Fibroblast of skin of back (primary cell): ENCODE measurements around the gene PDLIM1.

ENCODE experiments used
- DNase-seq: peaks from one replicate; pipeline ENCODE4 v3.0.0-alpha.2; 2013

The PDLIM1 gene

GRCh38 chr10:95314192-95314918, 23.6 kb upstream of the PDLIM1 start:
- no peak for DNase-seq

DNA sequence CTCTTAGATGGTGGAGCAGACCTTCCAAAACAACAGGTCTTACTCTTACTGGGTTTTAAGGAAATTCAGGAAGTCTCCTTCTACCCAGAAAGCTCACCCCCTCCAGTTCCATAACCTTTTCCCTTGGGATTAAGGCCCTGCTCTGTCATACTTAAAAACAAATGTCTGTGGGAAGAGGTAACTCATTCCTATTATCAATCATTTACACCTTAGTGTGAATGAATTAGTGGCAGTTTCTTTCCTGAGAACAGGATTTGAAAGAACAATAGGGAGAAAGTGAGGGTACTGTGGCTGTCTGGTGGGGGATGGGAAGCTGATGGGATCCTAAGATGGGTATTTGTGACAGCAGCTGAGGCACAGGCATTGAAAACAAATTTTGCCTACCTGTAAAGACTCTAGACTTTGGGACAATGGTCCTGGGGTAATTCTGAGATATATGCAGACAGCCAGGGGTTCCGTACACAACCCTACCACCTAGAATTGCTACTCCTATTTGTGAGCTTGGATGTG, 22.2 kb upstream of the PDLIM1 start:
- no peak for DNase-seq

DNA sequence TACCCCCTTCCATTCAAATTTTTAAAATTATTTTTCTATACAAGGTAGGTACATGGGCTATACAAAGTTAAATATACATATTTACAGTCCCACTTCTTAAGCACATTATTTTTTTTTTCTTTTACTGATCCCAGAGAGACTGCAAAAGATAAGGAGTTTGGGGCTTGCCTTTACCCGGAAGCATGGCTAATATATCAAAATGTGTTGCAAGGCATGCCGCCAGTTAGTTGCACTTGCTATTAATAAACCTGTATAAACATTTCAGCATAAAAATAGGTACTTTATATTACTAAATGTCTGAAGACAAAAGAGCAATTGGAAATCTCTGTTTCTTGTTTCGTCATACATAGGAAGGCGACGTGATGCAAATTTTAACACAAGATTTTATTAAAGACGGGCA, 21.5 kb upstream of the PDLIM1 start:
- DNase-seq: no peak

DNA sequence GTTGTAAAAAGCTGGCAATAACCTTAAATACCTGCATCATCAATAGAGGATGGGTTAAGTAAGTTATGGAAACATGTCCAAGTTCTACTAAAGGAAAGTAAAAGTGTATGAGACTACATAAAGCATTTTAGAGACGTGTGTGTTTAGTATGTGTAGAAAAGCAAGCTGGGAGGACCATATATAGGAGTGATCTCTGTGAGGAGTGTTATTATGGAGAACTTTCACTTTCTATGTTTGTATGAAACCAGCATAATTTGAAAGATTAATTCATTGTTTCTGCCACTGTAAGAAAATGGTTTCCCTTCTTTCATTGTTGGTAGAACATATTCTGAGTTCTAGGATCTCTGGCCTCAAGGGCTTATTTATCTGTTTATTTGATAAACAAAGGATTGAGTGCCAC, 19.2 kb upstream of the PDLIM1 start:
- DNase-seq: no peak

- peak; percentile 98 for DNase-seq
Observed at GRCh38 chr10:95308389-95309302, 17.8 kb upstream of the PDLIM1 start.

DNA sequence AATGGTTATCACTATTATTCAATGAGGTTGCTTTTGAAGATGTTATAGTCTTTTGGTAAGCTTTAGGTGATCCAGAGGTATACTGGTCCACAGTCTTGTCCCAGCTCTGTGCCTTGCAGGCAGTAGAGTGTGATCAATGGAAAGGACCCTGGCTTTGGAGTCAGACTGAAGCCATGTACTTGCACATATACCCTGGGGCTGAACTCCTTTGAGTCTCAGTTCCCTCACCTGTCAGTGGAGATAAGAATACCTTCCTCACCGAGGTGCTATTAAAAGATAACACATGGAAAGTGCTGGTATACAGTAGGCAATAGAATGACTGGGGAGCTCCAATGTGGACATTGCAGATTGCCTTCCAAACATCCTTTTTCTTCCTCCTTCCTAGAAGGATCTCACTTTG, 16.0 kb upstream of the PDLIM1 start:
- no peak for DNase-seq

DNA sequence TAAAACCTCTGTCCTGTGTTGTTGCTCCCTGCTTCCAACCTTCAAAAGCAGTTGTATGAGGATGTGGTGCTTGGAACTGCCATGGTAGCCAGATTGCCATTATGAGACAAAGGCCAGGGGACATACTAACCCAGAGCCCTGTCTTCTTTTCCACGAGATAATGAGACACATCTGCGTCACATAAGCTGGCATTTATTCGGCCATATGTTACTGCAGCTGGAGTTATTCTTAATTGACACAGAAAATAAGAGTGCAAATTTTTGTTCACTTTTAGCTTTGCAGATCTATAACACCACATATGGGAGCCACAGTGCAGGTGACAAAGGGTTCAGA, 15.5 kb upstream of the PDLIM1 start:
- no peak for DNase-seq

DNA sequence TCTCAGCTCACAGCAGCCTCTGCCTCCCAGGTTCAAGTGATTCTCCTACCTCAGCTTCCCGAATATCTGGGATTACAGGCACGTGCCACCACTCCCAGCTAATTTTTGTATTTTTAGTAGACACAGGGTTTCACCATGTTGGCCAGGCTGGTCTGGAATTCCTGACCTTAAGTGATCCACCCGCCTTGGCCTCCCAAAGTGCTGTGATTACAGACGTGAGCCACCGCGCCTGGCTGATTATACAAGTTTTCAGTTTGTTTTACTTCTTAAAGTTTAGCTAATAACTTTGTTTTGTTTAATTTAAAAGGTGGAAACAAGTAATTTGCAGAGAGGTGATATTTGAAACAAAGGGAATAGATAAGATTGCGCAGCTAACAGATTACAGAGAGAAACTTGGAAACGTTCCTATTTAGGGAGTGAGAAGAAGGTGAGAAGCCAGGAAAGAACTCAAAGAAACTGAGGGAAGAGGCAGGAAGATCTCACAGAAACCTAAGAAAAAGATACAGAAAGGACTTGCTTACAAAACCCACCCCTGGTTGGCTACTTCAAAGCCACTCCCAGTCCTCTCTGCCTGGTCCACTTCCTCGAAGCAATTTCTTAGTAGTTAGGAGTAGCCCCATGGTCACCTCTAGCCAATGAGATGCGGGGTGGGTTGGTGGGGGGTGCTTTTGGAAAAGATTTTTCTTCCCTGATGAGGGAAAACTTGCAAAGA, 15.0 kb upstream of the PDLIM1 start:
- DNase-seq: no peak

- DNase-seq: no peak
Observed at GRCh38 chr10:95304976-95305375, 14.2 kb upstream of the PDLIM1 start.

DNA sequence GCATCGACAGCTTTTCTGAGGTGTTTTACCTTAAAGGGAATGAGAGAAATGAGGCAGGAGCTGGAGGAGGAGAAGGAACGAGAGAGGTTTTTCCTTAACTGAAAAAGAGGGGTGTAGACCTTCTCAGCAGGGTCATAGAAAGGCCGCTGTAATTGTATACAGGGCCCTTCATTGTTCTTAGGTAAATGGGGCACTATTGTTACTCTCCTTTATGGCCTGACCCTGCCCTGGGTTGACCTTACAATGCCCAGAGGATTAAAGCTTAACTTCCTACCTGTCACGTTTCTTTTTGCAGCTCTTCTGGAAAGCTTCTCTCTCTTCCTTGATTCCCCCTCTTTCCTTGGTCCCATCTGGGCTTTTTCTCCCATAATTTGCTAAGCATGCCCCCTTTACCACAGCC, 13.7 kb upstream of the PDLIM1 start:
- no peak for DNase-seq

GRCh38 chr10:95303950-95304349, 13.1 kb upstream of the PDLIM1 start:
- no peak for DNase-seq

GRCh38 chr10:95303535-95303934, 12.7 kb upstream of the PDLIM1 start:
- DNase-seq: no peak

DNA sequence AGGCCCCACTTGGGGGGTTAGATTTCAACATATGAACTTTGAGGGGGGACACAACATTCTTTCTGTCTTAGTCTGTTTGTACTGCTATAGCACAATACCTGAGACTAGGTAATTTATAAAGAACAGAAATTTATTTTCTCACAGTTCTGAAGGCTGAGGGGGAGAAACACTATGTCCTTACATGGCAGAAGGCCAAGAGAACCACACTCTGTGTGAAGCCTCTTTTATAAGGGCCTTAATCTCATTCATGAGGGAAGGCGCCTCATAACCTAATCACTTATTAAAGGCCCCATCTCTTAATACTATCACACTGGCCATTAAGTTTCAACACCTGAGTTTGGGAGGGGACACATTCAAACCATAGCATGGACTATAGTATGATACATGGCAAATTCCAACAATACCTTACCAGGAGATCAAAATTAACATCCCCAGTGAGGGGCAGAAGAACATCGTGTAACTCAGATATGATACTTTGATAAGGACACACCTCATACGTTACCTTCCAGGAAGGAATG, 9.3 kb upstream of the PDLIM1 start:
- no peak for DNase-seq

DNA sequence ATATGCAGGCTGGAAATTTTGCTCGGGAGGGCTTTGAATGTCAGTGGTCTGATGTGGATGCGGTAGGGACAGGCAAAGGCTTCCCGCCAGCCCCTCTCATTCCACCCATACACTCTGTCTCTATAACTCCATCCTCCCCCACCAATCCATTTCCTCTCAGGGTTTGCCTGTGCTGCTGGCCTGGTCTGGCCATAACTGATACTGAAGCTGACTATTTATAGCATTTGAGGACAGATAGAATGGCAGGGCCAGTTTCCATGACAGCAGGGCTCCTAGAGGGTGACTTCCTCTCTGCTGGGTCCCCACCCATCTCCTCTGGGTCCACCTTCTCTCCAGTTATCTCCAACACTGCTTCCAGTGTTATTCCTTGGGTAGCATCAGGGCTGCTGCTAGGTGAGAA, 6.6 kb upstream of the PDLIM1 start:
- DNase-seq: no peak

- DNase-seq: no peak
Observed at GRCh38 chr10:95296764-95297163, 6.0 kb upstream of the PDLIM1 start.

DNA sequence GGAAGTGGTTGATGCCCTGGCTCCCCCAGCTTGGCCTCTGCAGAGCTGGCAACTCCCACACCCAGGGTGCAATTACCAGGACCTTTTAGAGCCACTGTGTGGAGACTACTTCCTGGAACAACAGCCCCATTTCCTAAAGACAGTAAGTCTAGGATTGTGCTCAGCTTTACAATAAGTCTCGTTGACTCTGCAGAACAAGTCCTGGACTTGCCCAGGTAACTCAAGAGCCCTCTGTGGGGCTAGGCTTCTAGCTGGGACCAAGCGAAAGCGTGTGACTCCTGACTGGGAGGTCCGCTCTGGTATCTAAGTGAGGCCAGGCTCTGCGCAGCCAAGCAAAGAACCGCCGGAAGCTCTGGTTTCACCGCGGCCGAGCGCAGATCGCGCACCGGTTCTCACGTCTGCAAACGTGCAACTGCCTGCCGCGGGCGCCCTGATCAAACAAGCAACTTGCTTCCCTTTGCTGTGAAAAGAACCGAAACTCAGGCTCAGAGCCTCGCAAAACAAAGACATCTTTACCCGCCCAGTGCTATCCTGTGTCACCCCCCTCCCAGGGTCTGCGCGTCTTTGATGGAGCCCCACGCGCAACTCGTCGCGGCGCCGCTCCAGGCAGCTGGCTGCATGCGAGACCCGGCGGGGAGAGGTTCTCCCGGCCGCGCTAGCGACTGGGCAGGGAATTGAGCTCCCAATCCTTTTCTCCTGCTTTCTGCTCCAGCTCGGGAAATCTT, 4.4 kb upstream of the PDLIM1 start:
- peak; percentile 44 for DNase-seq

DNA sequence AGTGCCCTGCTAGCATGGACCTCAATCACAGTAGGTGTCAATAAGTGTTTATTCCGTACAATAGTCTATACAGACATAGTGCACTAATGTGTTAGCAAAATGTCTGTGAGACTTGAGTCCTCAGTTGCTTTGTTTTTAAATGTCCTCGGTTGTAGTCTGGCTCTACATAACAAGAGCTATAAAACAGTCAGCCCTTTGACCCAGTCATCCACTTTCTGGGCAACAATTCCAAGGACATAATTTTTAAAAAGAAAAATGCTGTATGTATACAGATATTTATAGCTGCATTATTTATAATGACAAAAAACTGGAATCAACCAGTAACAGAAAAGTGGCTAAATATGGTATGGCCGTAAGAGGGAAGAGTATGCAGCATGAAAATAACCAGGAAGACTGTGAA, 2.8 kb upstream of the PDLIM1 start:
- DNase-seq: no peak

DNA sequence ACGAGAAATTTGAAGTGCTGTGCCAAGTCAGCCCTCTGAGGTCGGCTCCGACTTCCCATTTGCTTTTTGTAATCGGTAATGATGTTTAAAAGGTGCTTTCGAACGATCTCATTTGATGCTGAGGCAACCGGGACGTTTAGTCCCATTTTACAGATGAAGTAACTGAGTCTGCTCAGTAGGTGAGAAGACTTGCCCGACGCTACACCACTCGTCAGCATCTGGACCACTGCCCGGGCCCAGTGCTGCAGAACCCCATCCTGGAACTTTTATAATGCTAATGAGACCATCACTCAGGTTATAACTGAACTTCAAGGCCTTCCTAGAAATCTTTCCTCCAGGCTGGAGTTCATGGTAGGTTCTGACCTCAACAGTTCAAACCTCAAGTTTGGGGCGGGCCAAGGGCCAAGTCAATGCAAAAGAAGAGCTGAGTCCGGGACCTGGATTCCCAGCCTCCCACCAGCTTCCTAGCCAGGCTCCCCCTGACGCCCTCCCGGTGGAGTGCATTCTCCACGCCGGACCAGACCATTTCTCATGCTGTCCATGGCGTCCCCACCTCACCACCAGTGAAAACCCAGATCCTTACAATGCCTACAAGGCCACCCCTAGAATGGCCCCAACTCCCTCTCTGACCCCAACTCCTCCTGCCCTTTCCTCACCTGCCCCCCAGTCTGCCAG, 699 bp upstream of the PDLIM1 start:
- no peak for DNase-seq

GRCh38 chr10:95289921-95290421, 832 bp downstream of the PDLIM1 start:
- no peak for DNase-seq

DNA sequence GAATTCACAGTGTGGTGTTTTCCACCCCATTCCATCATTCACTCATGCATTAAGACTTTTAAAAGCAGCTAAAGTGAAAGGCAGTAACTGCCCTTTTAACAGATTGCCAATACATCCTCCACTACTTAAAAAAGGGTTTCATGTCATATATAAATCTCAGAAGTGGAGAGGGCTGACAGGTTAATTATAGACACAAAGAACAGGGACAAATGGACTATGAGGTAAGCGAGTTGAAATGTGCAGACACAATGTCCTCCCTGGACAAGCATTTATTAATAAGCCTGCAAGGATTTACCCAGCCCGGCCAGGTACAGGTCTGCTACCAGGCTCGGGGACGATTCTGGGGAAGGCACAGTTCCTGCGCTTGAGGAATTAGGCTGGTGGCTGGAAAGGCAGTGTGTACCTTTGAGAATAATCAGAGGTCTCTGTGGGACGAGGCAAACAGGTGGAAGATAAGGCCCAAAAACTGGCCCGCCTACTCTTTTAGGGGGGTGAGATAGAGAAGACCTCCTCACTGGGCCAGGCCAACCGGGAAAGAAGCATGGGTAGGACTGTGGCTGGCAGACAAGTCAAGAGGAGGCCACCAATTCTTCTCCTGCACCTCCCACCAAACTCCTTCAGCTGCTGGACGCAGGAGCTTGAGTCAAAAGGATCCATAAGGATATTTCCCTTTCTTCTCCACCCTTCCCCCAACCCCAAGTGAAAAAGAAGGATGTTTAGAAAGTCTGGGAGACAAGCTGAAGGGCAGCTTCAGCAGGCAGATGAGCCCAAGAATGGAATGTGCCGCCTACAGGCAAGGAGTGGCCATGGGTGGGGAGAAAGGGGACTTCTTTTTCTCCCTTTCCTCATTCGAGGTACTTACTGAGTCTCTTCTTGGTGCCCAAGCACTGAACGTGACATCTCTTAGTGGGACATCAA, 1.5 kb downstream of the PDLIM1 start:
- peak; percentile 66 for DNase-seq
